Measurements from ENCODE around the gene RPS6KA4. TPM values are rescaled to one million over a fixed set of nuclear protein-coding genes. Genes with fewer than 3 reads are reported as not detected.

Gene RPS6KA4
- polyA plus RNA-seq, 1 donor (not counting 4 experiments of a cell fraction or from before 2014, with no cell fraction given): 52.4 TPM

DNA sequence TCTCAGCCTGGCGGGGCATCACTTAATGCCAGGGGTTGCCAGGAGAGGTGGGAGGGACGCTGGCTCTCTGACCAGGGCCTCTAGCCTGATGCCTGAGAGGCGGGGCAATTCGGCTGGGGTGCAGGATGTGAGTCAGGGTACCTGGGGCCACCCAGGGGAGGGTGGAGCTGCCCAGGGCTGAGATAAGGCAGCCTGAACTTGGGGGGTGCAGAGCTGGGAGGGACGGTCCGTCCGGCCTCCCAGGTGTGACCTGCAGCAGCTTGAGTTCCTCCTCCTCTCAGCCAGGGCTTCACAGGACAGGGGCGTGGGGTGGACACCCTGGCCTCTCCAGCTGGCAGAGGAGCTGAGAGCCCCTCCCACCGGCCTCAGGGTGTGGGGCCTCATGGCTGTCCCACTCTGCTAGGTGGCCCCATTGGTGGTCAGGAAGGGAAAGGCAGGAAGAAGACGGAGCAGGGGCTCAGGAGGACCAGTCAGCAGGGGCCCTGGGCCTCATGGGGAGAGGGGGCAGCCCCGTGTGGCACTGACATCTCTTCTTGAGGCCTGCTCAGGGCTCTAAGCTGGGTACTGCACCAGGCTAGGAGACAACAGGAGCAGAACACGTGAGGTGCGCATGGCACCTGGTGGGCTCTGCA lies 942 bp upstream of the RPS6KA4 start:
- dilution Hi-C loops (cut with MboI; ENCODE audit: extremely low pct_ligation_motif_present, low sequenced_read_pairs): no loop called here

GRCh38 chr11:64358536-64358906 lies 441 bp upstream of the RPS6KA4 start:
- peak overlapping the region; percentile 44 to 93 (median 63) for H3K4me3 ChIP-seq (ENCODE audit: control insufficient read depth in 2 of 3, extremely low read depth in 1 of 3, insufficient read depth in 2 of 3, low read depth in 1 of 3, low read length in 3 of 3)
- H3K9me3 ChIP-seq (ENCODE audit: control insufficient read depth, low read depth, low read length): no peaks in the 10 kb centered on the region
- peak overlapping the region; percentile 88 for H3K27ac ChIP-seq (ENCODE audit: control insufficient read depth, insufficient read depth, low read length)
- peaks cover 24 to 31% of the 10 kb centered on the region in 2 experiments for H3K36me3 ChIP-seq (ENCODE audit: control insufficient read depth in 2 of 2, extremely low read depth in 1 of 2, insufficient read depth in 2 of 2, low read length in 2 of 2)
- no peaks in the 10 kb centered on the region for H3K27me3 ChIP-seq (ENCODE audit: control insufficient read depth, extremely low read depth, insufficient read depth, low read length)
- peaks cover 35% of the 10 kb centered on the region for H3K79me2 ChIP-seq (ENCODE audit: control insufficient read depth, insufficient read depth, low read length)
- dilution Hi-C loops (cut with MboI; ENCODE audit: extremely low pct_ligation_motif_present, low sequenced_read_pairs): no loop called here
- peak overlapping the region; percentile 86 for H3K9ac ChIP-seq (ENCODE audit: control insufficient read depth, extremely low read depth, insufficient read depth, low read length)
- H3K4me1 ChIP-seq (ENCODE audit: control insufficient read depth, extremely low read depth, insufficient read depth, low read length): peaks cover 44% of the 10 kb centered on the region
- peak overlapping the region; percentile 87 for H3K4me2 ChIP-seq (ENCODE audit: control insufficient read depth, extremely low read depth, insufficient read depth, low read depth, low read length)
- FAIRE-seq (no peak), DNase-seq (ENCODE audit: low read depth, low spot score) (no peak)
- peaks cover 3% of the 10 kb centered on the region for H3K9me1 ChIP-seq (ENCODE audit: control insufficient read depth, extremely low read depth, insufficient read depth, low read length)
- H2AFZ ChIP-seq (ENCODE audit: control insufficient read depth, low read length): no peak overlapping the region
- H4K20me1 ChIP-seq (ENCODE audit: control insufficient read depth, extremely low read depth, insufficient read depth, low read length): peaks cover 6% of the 10 kb centered on the region
- TF ChIP-seq, protein P1, sequence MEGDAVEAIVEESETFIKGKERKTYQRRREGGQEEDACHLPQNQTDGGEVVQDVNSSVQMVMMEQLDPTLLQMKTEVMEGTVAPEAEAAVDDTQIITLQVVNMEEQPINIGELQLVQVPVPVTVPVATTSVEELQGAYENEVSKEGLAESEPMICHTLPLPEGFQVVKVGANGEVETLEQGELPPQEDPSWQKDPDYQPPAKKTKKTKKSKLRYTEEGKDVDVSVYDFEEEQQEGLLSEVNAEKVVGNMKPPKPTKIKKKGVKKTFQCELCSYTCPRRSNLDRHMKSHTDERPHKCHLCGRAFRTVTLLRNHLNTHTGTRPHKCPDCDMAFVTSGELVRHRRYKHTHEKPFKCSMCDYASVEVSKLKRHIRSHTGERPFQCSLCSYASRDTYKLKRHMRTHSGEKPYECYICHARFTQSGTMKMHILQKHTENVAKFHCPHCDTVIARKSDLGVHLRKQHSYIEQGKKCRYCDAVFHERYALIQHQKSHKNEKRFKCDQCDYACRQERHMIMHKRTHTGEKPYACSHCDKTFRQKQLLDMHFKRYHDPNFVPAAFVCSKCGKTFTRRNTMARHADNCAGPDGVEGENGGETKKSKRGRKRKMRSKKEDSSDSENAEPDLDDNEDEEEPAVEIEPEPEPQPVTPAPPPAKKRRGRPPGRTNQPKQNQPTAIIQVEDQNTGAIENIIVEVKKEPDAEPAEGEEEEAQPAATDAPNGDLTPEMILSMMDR (optimal IDR thresholded peaks at IDR 0.05 in 1 of 3, IDR thresholded peaks at IDR 0.05 in 1 of 3, conservative IDR thresholded peaks at IDR 0.05 in 1 of 3; ENCODE audit: extremely low read depth in 1 of 3, insufficient read depth in 2 of 3, low read length in 3 of 3): no peak
- TF ChIP-seq EZH2 (IDR thresholded peaks at IDR 0.05; ENCODE audit: low read length): no peak

More for the DNA sequence above, 942 bp upstream of the RPS6KA4 start:
- DNase-seq (ENCODE audit: low read depth, low spot score): peak; percentile 81
- Histone ChIP-seq H3K4me1 (ENCODE audit: control insufficient read depth, extremely low read depth, insufficient read depth, low read length) (peaks cover 44% of the 10 kb centered on the region), H3K27ac (ENCODE audit: control insufficient read depth, insufficient read depth, low read length) (peak overlapping the region; percentile 88), H3K9me3 (ENCODE audit: control insufficient read depth, low read depth, low read length) (no peaks in the 10 kb centered on the region), H2AFZ (ENCODE audit: control insufficient read depth, low read length) (no peak overlapping the region), H3K4me2 (ENCODE audit: control insufficient read depth, extremely low read depth, insufficient read depth, low read depth, low read length) (peak overlapping the region; percentile 87), H3K4me3 (ENCODE audit: control insufficient read depth in 2 of 3, extremely low read depth in 1 of 3, insufficient read depth in 2 of 3, low read depth in 1 of 3, low read length in 3 of 3) (peak overlapping the region in 2 of 3 experiments; percentile 44 to 63), H3K36me3 (ENCODE audit: control insufficient read depth in 2 of 2, extremely low read depth in 1 of 2, insufficient read depth in 2 of 2, low read length in 2 of 2) (peaks cover 22 to 28% of the 10 kb centered on the region in 2 experiments), H4K20me1 (ENCODE audit: control insufficient read depth, extremely low read depth, insufficient read depth, low read length) (peaks cover 6% of the 10 kb centered on the region), H3K9ac (ENCODE audit: control insufficient read depth, extremely low read depth, insufficient read depth, low read length) (peak overlapping the region; percentile 86), H3K79me2 (ENCODE audit: control insufficient read depth, insufficient read depth, low read length) (peaks cover 32% of the 10 kb centered on the region), H3K27me3 (ENCODE audit: control insufficient read depth, extremely low read depth, insufficient read depth, low read length) (no peaks in the 10 kb centered on the region), H3K9me1 (ENCODE audit: control insufficient read depth, extremely low read depth, insufficient read depth, low read length) (peaks cover 3% of the 10 kb centered on the region)
- peak; percentile 84 for FAIRE-seq
- TF ChIP-seq, protein P1 (optimal IDR thresholded peaks at IDR 0.05 in 1 of 3, IDR thresholded peaks at IDR 0.05 in 1 of 3, conservative IDR thresholded peaks at IDR 0.05 in 1 of 3; ENCODE audit: extremely low read depth in 1 of 3, insufficient read depth in 2 of 3, low read length in 3 of 3): no peak
- no peak for TF ChIP-seq EZH2 (IDR thresholded peaks at IDR 0.05; ENCODE audit: low read length)
